ENCODE measurements around the gene PADI1.

The PADI1 gene, protein sequence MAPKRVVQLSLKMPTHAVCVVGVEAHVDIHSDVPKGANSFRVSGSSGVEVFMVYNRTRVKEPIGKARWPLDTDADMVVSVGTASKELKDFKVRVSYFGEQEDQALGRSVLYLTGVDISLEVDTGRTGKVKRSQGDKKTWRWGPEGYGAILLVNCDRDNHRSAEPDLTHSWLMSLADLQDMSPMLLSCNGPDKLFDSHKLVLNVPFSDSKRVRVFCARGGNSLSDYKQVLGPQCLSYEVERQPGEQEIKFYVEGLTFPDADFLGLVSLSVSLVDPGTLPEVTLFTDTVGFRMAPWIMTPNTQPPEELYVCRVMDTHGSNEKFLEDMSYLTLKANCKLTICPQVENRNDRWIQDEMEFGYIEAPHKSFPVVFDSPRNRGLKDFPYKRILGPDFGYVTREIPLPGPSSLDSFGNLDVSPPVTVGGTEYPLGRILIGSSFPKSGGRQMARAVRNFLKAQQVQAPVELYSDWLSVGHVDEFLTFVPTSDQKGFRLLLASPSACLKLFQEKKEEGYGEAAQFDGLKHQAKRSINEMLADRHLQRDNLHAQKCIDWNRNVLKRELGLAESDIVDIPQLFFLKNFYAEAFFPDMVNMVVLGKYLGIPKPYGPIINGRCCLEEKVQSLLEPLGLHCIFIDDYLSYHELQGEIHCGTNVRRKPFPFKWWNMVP

DNA sequence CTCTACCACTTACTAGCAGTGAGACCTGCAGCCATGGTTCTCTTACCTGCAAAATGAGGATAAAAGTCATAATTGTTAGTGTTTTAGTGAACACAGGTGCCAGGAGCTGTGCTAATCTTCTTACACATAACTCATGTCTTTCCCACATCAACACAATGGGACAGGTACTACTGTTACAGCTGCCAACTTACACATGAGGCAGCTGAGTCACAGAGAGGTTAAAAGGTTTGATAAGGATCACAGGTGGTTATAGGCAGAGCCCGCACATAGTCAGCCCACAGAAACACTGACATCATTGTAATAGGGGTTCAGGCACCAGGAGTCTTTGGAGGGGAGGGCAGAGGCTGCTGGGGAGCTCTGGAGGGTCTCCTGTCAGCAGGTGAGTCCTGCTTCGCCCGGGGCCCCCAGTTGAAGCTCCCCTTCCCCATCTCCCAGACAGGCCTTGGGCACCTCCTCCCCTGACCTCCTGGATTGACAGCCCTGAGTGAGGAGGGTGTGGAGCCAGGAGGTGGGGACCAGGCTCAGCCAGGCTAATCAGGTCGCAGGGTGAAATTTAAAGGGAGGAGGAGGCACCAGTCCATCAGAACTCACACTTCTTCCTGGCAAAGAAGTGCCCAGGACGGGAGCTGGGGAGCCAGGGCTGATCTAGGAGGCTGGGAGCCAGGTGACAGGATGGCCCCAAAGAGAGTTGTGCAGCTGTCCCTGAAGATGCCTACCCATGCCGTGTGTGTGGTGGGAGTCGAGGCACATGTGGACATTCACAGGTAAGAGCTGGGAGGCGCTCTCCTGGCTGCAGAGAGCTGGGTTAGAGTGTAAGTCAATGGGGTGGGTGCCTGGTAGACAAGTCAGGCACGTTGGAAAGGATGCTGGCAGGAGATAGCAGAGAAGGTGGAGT, at the start of gene PADI1:
Gene PADI1 (plus strand): TSS at position 583 of the 895 bp plus-strand sequence. CDS start 90 bp downstream, at position 673.
- DNase-seq = no peak

DNA sequence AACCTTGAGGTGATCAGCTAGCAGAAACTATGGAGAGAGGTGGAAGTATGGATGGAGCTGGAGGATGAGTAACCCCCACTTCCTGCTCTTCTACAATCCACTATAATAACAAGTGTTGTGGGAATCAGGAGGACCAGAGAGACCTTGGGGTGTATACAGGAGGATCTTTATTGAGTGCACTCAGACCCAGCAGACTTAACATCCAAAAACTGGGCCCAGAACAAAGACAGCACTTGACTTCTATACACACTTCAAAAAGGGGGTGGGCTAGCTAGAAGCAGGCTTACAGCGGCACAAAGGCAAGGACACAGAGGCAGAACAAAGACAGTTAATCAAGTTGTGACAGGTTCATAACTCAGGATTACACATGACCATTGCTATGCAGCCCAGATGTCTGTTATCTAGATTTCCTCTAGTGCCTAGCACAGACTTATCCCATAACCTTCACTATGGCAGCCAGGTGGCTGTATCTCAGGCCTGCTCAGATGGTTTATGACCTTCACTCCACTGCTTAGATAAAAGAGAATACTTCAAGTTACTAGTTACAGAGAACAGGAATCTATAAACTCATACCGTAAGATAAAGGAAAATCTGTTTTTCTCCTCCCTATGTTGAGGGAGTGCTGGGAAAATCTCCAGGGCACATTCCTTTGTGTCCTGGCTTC, 49.5 kb upstream of the PADI1 start:
- DNase-seq = no peak

DNA sequence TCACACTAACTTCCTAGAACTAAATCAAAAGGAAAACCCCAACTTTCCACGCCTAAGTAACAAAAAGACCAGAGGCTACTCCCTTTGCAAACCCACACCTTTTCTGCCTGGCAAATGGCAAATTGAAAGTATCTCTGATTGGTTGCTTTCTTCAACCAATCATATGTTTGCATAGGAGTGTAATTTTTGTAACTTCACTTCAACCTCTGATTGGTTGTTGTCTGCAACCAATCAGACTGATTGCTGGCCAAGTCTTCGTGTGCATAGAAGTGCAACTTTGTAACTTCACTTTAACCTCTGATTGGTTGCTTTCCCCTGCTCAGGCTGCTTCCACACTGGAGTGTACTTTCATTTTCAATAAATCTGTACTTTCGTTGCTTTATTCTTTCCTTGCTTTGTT, 48.8 kb upstream of the PADI1 start:
- no peak for DNase-seq

DNA sequence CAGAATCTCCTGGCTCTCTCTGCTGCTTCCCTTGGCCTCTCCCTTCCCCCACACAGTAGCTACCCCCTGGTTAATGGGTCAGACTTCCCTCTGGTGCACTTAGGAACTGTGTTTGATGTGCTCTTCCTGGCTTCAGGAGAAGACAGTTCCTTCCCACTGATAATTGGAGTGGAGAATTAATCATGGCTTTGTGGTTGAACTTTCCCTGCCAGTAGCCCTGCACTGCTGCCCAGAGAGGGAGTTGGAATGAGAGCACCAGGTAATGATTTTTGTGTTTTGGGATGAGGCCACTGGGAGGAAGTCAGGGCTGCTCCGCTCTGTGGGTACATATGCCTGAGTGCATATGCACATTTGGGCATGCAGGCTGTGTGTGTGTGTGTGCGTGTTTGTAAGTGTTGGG, 46.0 kb upstream of the PADI1 start:
- no peak for DNase-seq

DNA sequence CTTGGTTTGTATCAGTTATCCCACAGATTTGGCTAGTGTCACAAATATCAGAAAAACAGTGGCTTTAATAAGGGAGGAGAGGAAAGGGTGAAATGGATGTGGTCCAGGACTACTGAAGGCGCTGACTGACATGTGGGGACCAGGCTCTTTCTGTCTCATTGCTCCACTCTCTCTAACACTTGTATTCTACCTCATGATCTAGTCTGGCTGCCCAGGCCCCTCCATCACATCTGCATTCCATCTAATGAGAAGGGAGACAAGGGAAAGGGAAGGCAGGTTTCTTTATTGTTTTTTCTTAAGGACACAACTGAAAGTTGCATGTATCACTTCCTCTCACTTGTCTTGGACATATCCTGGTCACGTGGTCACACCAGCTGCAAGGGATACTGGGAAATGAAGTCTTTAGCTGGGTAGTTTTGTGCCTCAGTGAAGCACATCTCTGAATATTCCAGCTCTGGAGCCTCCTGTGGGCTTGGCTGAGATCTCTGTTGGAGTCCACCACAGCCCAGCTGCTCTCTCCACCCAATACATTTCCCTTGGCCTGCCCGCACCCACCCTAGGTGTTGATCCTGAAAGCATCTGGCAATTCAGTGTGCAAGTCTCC, 43.7 kb upstream of the PADI1 start:
- DNase-seq = no peak

DNA sequence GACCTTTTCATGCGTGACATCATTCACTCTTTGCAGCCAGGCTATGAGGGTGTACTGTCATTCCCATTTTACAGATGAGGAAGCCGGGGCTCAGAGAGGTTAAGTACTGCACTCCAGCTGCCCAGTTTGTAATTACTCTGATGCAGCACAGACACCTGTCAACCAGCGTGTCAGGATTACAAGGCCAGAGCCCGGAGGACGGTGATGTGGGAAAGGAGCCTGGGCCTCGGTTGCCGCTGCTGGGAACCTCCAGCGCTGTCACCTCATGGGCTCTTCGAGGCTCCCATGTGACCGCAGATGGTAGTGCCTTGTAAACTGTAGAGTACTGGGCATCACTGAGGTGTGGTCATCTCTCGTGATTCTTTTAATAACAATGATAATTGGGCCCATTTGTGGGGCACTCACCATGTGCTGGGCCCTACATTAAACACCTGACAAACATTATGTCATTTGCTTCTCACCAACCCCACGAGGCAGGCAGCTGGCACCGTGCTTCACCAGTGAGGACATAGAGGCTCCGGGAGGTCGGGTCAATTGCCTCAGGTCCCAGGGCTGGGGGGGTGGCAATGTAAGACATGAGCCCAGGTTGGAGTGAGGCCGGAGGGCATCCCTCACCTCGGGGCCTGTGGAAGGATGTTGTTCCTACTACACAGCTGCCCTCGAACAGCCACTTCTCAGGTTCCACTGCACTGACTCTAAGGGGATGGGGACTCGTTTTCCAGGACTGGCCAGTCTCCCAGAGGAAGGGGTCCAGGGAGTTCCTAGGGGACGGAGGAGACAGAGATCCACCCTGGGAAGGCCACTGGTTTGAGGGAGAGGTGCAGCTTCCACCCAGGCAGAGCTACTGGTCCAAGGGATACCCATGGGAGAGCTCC, 42.8 kb upstream of the PADI1 start:
- no peak for DNase-seq

DNA sequence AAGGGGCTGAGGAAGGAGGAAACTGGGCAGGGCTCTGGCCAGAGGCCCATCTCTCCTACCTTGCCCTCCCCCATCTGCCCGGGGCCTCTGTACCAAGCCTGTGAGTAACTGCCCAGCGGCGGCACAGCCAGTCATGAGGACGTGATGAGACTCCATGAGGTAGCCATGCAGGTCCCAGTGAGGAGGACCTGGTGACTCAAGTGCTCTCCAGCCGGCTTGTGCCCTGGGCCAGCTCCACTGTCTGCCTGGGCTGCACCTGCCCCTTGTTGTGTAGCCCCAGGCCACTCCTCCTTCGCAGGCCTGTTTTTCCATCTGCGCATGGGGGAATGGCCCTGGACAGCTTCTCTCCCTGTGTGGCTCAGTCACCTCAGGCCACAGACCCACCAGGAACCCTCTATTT, 42.0 kb upstream of the PADI1 start:
- DNase-seq = no peak

DNA sequence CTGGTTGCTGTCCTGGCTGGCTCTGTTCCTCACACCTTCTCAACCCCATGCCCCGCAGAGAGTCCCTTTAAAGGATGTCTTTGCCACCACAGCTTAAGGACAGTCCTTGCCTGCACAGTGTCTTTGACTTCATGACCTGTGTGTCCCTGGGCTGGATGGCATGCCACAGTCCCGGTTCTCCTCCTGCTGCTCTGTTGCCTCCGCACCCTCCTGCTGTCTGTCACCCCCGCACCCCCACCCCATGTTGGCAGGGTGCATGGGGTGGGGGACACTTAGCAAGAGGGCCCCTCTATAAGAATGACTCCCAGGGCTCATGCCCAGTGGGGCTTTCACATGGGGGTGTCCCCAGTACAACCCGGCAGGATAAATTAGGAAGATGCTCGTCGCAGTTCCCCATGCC, 41.6 kb upstream of the PADI1 start:
- DNase-seq = no peak

DNA sequence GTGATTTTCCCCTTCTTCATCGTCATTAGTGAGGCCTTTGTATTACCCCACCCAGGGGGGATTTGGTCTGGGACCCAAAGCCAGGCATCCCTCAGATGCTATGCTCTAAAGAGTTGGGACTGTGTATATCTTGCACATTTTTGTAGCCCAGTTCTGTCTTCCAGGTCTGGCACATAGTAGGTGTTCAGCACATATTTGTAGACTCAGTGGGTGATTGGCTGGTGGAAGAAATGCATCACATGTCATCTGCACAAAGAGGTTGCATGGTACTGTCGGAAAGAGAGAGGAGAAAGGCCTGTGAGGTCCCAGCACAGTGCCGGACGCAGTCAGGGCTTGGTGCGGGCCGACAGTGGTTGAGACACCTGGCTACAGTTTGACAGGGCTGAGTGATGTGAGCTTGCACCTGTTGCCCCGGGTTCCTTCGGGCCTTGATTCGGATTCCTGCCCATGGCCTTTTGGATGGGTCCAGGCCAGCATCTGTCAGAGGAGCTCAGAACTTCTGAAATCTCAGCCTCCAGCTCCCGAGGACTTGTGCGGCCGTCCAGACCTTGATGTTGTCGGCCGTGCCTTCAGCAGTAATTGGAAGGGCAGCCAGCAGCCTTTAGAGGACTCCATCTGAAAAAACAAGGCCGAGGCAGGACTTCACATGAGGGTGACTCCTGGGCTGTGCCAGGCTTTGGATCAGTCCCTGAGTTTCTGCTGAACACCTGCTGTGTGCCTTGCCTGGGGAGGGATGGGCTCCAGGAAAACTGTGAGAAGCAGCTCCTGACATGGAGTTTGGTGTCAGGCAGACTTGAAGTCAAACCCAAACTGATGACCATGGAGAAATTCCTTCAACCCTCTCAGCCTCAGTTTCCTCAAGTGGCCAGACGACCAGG, 40.9 kb upstream of the PADI1 start:
- no peak for DNase-seq

DNA sequence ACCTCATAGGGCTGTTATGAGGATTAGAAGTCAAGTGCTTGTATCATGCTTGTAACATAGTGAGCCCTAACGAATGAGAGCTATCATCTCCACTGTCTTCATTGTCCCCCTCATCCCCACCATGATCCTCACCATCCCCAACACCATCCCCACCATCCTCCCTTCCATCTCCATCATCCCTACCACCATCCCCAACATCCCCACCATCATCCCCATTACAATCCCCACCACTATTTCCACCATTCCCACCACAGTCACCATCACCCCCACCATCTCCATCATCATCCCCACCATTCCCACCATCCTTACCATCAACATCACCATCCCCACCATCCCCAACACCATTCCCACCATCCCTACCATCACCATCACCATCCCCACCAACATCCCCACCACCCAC, 39.1 kb upstream of the PADI1 start:
- DNase-seq = no peak

DNA sequence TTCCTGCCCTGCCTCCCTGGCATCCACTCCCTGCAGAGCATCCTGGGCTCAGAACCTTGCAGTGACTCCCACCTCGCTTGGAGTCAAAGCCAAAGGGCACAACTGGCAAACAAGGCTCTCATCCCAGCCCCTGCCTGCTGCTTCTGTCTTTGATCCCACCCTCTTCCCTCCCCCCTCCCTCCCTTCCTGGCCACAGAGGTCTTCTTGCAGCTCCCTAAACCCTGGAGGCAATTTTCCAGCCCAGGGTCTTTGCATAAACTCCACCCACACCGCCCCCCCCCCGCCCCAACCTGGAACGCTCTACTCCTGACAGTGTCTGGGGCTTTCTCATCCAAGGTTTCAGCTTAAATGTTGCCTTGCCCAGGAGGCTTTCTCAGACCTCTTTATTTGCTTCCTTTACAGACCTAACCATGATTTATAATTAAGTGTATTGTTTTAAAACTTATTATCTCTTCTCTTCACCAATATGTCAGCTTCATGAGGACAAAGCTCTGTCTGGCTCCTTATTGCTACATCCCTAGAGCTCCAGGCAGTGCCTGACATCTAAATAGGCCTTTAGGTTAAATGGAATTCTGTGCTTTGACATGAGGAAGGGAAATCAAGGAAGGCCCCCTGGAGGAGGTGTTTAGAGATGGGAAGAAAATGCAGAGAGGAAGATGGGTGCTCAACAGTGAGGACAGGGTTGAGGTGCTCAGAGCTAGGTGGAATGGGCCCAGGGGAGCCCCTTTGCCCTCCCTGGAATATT, 37.7 kb upstream of the PADI1 start:
- no peak for DNase-seq

DNA sequence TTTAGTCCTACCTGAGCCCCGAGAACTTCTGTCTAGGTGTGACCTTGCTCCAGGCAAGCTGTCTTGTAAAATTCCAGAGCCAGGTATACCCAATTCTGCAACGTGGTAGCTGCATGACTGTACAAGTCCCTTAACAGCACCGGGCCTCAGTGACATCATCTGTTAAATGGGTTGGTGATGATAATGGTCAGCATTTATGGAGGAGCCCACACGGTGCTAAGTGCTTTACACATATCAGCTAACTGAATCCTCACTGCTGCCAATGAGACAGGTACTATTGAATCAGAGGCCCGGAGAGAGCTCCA, 37.2 kb upstream of the PADI1 start:
- no peak for DNase-seq

DNA sequence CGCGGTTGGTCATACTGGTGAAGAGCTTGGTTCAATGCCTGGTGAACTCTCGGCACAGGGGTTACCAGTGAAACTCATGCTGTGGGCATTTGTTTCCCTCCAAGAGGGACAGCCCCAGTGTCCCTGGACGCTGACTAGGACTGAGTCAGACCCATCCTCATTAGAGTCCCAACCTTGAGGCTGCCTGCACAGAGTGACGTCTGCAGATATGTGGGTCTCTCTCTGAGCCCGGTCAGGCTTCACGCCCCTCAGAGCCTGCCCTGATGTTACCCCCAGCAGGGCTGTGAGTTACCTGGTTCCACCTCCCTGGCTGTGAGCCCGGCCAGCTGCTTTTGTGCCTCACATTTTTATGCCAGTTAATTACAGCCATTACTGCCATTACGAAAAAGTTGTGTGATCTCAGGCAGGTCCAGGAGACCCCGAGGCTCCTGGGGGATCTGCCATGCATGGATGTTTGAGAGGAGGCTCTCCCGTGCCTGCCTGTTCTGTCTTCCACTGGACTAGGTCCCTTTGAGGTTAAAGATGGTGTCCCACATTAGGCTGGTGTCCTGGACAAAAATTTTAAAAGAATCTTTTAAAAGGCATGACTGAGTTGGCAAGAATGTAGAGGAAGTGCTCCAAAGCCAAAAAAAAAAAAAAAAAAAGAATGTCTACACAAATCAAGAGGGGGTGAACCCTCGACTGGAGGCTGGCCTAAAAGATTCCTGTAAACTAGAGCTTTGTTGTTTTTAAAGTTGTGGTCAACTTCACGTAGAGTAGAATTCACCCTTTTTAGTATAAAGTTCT, 36.6 kb upstream of the PADI1 start:
- no peak for DNase-seq

DNA sequence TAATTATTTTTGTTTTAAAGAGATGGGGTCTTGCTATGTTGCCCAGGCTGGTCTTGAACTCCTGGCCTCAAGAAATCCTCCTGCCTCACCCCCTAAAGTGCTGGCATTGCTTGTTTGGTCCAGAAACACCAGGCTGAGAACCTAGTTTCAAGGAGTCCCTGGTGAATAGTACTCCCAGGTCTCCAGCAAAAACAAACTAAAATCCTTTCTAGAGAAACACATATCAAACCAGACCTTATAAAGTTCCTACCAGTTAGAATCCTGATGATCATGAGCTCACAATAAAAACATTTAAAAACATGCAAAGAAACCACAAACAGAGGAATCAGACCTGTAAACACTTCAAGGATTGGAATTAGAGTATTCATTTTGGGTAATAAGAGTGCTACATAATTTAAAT, 34.4 kb upstream of the PADI1 start:
- no peak for DNase-seq

DNA sequence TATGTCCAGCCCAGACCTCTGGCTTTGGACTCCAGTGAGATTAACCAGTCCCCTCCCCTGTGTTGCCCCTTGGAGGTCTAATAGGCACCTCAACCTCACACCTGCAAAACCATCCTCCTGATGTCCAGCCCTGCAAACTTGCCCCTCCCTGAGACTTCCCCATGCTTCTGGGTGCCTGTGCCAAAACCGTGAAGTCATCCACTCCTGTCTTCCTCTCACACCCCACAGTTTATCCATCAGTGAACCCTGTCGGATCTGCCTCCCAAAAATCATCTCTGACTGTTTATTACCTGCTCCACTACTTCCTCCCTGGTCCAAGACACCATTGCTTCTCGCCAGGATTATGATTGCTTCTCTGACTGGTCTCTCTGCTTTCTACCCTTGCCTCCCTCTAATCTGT, 31.7 kb upstream of the PADI1 start:
- DNase-seq = no peak

DNA sequence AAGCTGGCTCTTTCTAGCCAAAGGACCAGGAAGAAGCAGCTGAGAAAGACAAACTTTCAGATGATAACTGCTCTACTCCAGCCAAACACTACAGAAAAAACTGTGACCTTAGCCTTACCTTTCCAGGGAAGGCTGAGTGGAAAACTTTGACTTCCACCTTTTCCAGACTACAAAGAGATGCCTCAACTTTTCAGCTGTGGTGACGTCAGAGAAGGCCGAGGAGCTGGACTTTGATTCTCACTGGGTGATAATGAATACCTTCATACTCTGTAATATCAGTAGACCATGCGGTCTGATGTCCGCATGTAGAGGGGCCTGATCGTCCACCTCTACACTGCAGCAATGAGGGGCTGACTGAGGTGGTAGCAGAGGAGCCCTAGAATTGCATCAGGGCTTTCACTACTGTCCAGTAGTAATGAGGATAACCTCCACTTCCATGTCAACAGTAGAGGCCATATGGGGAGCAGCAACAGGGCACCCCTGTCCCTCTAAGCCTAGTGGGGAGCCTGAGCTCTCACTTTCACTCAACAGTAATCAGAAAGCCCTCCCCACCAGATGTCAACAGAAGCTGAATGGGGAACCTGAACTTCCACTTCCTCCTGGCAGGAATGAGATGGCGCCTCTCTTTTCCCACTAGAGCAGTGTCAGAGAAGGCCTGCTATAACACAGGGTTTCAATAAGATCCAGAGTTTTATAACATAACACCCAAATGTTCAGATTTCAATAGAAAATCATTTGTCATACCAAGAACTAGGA, 28.4 kb upstream of the PADI1 start:
- no peak for DNase-seq

DNA sequence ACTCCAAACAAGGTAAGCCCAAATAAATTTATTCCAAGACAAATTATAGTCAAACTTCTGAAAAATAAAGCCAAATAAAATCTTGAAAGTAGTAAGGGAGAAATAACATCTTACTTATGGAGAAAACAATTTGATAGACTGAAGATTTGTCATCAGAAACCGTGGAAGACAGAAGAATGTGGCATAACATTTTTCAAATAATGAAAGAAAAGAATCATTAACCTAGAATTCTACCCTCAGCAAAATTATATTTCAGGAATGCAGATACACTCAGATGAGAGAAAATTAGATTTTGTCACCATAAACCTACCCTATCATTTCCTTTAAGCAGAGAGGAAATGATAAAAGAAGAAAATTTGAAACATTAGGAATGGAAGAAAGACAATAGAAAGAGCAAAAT, 27.3 kb upstream of the PADI1 start:
- no peak for DNase-seq

DNA sequence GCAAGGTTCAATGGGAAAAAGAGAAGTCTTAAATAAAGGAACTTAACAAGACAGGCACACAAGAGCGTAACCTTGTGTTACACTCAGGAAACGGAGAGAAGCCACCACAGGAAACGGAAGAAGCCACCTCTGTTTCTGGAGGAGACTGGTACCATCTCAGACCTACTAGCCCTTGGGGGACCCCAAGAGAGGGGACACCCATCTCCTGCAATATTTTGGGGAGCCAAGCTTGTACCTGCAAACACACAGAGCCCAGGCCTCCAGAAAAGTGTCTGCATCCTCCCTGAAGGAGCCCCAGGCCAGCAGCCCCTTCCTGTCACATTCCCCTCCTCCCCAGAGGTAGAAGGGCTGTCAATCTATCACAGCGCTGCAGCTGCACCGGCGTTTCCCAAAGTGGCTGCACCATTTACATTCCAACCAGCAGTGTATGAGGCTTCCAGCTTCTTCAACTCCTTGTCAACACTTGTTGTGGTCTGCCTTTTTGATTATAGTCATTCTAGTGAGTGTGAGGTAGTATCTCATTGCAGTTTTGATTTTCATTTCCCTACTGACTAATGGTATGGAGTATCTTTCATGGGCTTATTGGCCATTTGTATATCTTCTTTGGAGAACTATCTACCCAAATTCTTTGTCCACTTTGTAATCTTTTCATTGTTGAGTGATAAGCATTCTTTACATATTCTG, 23.0 kb upstream of the PADI1 start:
- no peak for DNase-seq
